Transverse colon (tissue), 4 donors: ENCODE data around the gene SCNN1A. TPM values are rescaled to one million over a fixed set of nuclear protein-coding genes. Genes with fewer than 3 reads are reported as not detected.

Experiments used
- DNase-seq: peaks from one replicate; pipeline ENCODE4 v3.0.0-alpha.2; 2019
- H3K27ac ChIP-seq, 4 donors: fragments of 200-600 bp; sonication (generic); 2 replicates each; pipeline ENCODE4 v1.5.1; 2016 to 2018; ENCODE audit warnings: inconsistent platforms in 4 of 4
- H3K27me3 ChIP-seq: fragments of 200-600 bp; sonication (generic); 2 replicates; pipeline ENCODE4 v1.5.1; 2017; ENCODE audit warnings: inconsistent platforms
- H3K36me3 ChIP-seq, 4 donors: fragments of 200-600 bp; sonication (generic); 2 replicates each; pipeline ENCODE4 v1.5.1; 2017 to 2019; ENCODE audit warnings: inconsistent platforms in 4 of 4
- H3K4me1 ChIP-seq, 4 donors: fragments of 200-600 bp; sonication (generic); 2 replicates each; pipeline ENCODE4 v1.5.1; 2017 to 2020; ENCODE audit warnings: inconsistent platforms in 4 of 4
- H3K4me3 ChIP-seq, 4 donors: fragments of 200-600 bp; sonication (generic); 1 replicate in 1 of 4; 2 replicates in 3 of 4; pipeline versions ENCODE4 v1.5.1 to v1.6.1; 2017 to 2019; ENCODE audit warnings: inconsistent platforms in 4 of 4
- H3K9me3 ChIP-seq, 2 donors: fragments of 200-600 bp; sonication (generic); 2 replicates each; pipeline ENCODE4 v1.5.1; 2017 to 2019; ENCODE audit warnings: inconsistent platforms in 2 of 2
- CTCF ChIP-seq, 5 experiments: fragments of 200-600 bp in 3 of 5; fragments of 450-650 bp in 2 of 5; sonication (generic) in 3 of 5; IDR thresholded peaks; 1 replicate in 2 of 5; 2 replicates in 3 of 5; pipeline ENCODE4 v1.5.1; 2016 to 2017; ENCODE audit warnings: antibody characterized with exemption in 5 of 5, inconsistent platforms in 3 of 5, mild to moderate bottlenecking in 2 of 5, moderate library complexity in 1 of 5
- EP300 ChIP-seq: sonication (generic); formaldehyde crosslinking; IDR thresholded peaks from one replicate; pipeline ENCODE4 v1.6.1; 2017; ENCODE audit warnings: antibody characterized with exemption, low read depth
- POLR2A ChIP-seq: fragments of 450-650 bp; IDR thresholded peaks from one replicate; pipeline ENCODE4 v1.6.1; 2016; ENCODE audit warnings: antibody characterized with exemption, mild to moderate bottlenecking, moderate library complexity
- POLR2AphosphoS5 ChIP-seq, 3 donors: sonication (generic); formaldehyde crosslinking; IDR thresholded peaks; one replicate each; pipeline ENCODE4 v1.6.1; 2016; ENCODE audit warnings: antibody characterized with exemption in 3 of 3
- WGBS, 2 donors: methylation state at CpG; one replicate each; pipeline ENCODE4 v1.1.5; 2018; ENCODE audit warnings: low coverage in 1 of 2; 5-methylcytosine and 5-hydroxymethylcytosine counted together
- in situ Hi-C, 4 donors: fragments of 200-750 bp; cut with MboI; loops; one replicate each; pipeline versions ENCODE4 v1.15.0 to v1.15.1; 2017; ENCODE audit warnings: low sequenced_read_pairs in 3 of 4, low pct_ligation_motif_present in 1 of 4, low pct_unique_long_range_greater_than_20kb in 1 of 4
- intact Hi-C: fragments of 100-400 bp; cut with DNase I; formaldehyde crosslinking; loops from one replicate; pipeline ENCODE4 v1.15.1; 2023; ENCODE audit warnings: low total_unique reads
- total RNA-seq, 4 donors: library from RNA; depleted of rRNA; stranded (reverse); fragments of >200 nt; gene quantifications; one replicate each; pipeline ENCODE4 v1.1.0, GENCODE V29; 2016

SCNN1A gene
- total RNA-seq, 4 donors from 2014 or later: 151 to 757 (median 502) TPM

DNA sequence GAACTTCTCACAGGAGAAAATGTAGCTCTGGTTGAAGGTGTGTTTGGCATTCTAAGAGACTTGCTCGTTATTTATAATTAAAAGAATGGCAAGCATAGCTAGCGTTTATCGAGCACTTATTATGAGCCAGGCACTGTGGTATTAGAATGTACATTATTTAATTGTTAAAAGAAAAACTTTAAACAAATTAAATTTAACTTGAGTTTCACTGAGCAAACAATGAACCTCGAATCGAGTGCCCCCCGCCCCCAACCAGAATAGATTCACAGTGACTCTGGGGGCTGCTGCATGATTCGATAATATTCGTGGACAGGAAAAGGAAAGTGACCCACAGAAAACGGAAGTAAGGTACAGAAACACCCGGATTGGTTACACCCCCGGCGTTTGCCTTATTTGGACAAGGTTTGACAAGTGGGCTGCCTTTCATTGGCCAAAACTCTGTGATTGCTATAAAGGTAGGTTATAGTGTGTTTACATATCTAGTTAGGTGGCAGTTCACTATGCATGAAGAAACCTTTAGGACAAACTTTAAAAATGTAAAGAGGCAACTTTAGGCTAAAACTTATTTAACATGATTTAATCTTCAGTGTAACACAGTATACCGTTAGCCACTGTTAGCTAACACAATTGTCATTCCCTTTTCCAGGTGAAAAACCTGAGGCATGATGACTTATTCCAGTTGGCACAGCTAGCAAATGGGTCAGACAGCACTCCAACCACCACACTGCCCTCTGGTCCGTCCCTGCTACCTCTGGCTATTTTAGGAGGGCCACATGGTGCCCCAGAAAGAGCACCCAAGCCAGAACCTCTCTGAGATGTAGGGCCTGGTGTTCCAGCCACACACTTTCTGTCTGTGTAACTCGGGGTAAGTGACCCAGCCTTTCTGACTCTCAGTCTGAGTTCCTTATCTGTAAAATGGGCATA, 7.1 kb downstream of the SCNN1A start:
- H3K27me3 ChIP-seq: no peaks in the 10 kb centered on the region
- DNase-seq: no peak
- TF ChIP-seq EP300 (no peak), POLR2AphosphoS5 (IDR thresholded peaks at IDR 0.05) (no peak), POLR2A (no peak)
- no peaks in the 10 kb centered on the region for H3K9me3 ChIP-seq
- H3K27ac ChIP-seq: peak overlapping the region; percentile 47 to 93 (median 72)
- H3K4me1 ChIP-seq: peaks cover 10 to 81% (median 45%) of the 10 kb centered on the region in 4 donors
- in situ Hi-C loops: no loop called here
- no peaks in the 10 kb centered on the region for H3K36me3 ChIP-seq
- WGBS, 2 donors: 46 to 57% methylated on average over 11 to 15 of the region's 15 CpGs
- no peak overlapping the region for H3K4me3 ChIP-seq
- intact Hi-C loops: no loop called here

GRCh38 chr12:6367065-6367968, 8.0 kb downstream of the SCNN1A start:
- no peak overlapping the region for H3K4me3 ChIP-seq
- intact Hi-C loops: no loop called here

GRCh38 chr12:6364044-6364374, 11.4 kb downstream of the SCNN1A start:
- TF ChIP-seq CTCF (IDR thresholded peaks at IDR 0.05): no peak
- TF ChIP-seq EP300: no peak
- no peak for TF ChIP-seq POLR2AphosphoS5 (IDR thresholded peaks at IDR 0.05)
- TF ChIP-seq POLR2A: no peak
- H3K27ac ChIP-seq: peak overlapping the region; percentile 92 to 99 (median 98)
- no peaks in the 10 kb centered on the region for H3K27me3 ChIP-seq
- H3K4me3 ChIP-seq: peak overlapping the region in 3 of 4 donors; percentile 50 to 70 (median 60)
- intact Hi-C loops (no loop called here), in situ Hi-C loops (no loop called here)
- 14 to 65% methylated on average over 4 to 15 of the region's 15 CpGs for WGBS, 2 donors
- no peak for DNase-seq
- H3K9me3 ChIP-seq: no peaks in the 10 kb centered on the region
- H3K36me3 ChIP-seq: no peaks in the 10 kb centered on the region
- peaks cover 10 to 80% (median 49%) of the 10 kb centered on the region in 4 donors for H3K4me1 ChIP-seq

More at GRCh38 chr12:6367065-6367968, 8.0 kb downstream of the SCNN1A start:
- Histone ChIP-seq H3K4me1 (peaks cover 11 to 81% (median 47%) of the 10 kb centered on the region in 4 donors), H3K27me3 (no peaks in the 10 kb centered on the region), H3K36me3 (no peaks in the 10 kb centered on the region), H3K27ac (peak overlapping the region; percentile 47 to 93 (median 72)), H3K9me3 (no peaks in the 10 kb centered on the region)
- DNase-seq: no peak
- peak in 4 of 5 experiments; percentile 14 to 46 (median 22) for TF ChIP-seq CTCF (IDR thresholded peaks at IDR 0.05)
- TF ChIP-seq POLR2A: no peak
- 47 to 68% methylated on average over 9 to 11 of the region's 11 CpGs for WGBS, 2 donors
- in situ Hi-C loops: no loop called here

DNA sequence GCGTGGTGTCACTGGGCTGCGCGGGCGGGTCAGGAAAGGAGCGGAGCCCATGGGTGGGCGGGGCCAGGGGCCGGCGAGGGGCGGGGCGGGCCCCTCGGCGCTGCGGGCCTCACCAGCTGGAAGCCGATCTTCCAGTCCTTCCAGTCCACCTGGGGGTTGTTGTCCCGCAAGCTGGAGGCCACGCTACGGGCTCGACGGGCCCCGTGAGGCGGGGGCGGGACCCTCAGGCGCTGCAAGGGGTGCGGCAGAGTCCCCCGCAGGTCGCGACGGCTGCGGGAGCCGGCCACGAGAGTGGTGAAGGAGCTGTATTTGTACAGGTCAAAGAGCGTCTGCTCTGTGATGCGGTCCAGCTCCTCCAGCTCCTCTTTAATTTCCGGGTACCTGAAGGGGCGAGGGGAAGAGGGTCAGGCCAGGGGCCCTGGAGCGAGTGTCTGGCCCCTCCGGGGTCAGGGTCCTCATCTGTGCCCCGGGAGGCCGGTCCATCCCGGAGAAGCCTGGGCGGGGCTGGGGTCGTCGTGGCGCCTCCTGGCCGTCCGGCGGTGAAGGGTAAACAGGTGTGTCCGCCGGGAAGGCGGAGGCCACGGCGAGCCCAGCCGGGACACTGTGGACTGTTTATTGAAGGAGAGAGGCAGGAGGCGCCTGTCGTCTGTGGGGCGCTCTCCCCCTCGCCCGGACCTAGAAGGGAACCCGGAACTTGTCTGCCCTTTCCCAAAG, 11.9 kb downstream of the SCNN1A start:
- TF ChIP-seq EP300 (peak; percentile 70), POLR2A (peak; percentile 80), POLR2AphosphoS5 (IDR thresholded peaks at IDR 0.05) (peak; percentile 81 to 86 (median 84)), CTCF (IDR thresholded peaks at IDR 0.05) (no peak)
- Histone ChIP-seq H3K27me3 (no peaks in the 10 kb centered on the region), H3K9me3 (no peaks in the 10 kb centered on the region), H3K4me1 (peaks cover 10 to 75% (median 48%) of the 10 kb centered on the region in 4 donors), H3K27ac (peak overlapping the region; percentile 92 to 99 (median 98)), H3K36me3 (no peaks in the 10 kb centered on the region), H3K4me3 (peak overlapping the region; percentile 41 to 70 (median 55))
- in situ Hi-C loops (no loop called here), intact Hi-C loops (no loop called here)
- peak; percentile 89 for DNase-seq
- WGBS, 2 donors: 2% methylated on average over 49 of the region's 59 CpGs; no CpG with 5 or more reads in 1 of the 2 donors
